DOHH2 (cell line): ENCODE measurements around the gene SCFD2.

Experiments used
- EZH2phosphoT487 ChIP-seq: fragments of 200-600 bp; sonication (generic); IDR thresholded peaks from 2 replicates; pipeline ENCODE4 v1.6.1; 2017; ENCODE audit warnings: borderline replicate concordance, mild to moderate bottlenecking, antibody characterized with exemption, low read length, moderate library complexity, mixed read lengths
- TF ChIP-seq, protein P1 (sequence below): fragments of 200-600 bp; sonication (generic); IDR thresholded peaks from one replicate; pipeline ENCODE4 v1.5.1; 2014; ENCODE audit warnings: antibody characterized with exemption, mild to moderate bottlenecking, low read depth, low read length; ENCODE audit not compliant: poor library complexity, severe bottlenecking

- TF ChIP-seq, protein P1, sequence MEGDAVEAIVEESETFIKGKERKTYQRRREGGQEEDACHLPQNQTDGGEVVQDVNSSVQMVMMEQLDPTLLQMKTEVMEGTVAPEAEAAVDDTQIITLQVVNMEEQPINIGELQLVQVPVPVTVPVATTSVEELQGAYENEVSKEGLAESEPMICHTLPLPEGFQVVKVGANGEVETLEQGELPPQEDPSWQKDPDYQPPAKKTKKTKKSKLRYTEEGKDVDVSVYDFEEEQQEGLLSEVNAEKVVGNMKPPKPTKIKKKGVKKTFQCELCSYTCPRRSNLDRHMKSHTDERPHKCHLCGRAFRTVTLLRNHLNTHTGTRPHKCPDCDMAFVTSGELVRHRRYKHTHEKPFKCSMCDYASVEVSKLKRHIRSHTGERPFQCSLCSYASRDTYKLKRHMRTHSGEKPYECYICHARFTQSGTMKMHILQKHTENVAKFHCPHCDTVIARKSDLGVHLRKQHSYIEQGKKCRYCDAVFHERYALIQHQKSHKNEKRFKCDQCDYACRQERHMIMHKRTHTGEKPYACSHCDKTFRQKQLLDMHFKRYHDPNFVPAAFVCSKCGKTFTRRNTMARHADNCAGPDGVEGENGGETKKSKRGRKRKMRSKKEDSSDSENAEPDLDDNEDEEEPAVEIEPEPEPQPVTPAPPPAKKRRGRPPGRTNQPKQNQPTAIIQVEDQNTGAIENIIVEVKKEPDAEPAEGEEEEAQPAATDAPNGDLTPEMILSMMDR = no peak
- no peak for TF ChIP-seq EZH2phosphoT487
These were observed 504.6 kb downstream of the SCFD2 start for GRCh38 chr4:52861171-52861823.
